Tibial nerve (tissue), 3 donors: ENCODE results near the gene NPPC.

Experiments
- CTCF ChIP-seq, 5 experiments: fragments of 200-600 bp in 3 of 5; fragments of 450-650 bp in 2 of 5; sonication (generic) in 3 of 5; IDR thresholded peaks; one replicate each; pipeline ENCODE4 v1.5.1; 2016 to 2019; ENCODE audit warnings: antibody characterized with exemption in 5 of 5, mild to moderate bottlenecking in 3 of 5, moderate library complexity in 2 of 5
- POLR2A ChIP-seq, 2 donors: fragments of 450-650 bp; IDR thresholded peaks; one replicate each; pipeline ENCODE4 v1.6.1; 2017; ENCODE audit warnings: antibody characterized with exemption in 2 of 2, mild to moderate bottlenecking in 2 of 2, moderate library complexity in 2 of 2

GRCh38 chr2:231905026-231905425, 21.2 kb downstream of the NPPC start:
- TF ChIP-seq POLR2A (IDR thresholded peaks at IDR 0.05) (no peak), CTCF (IDR thresholded peaks at IDR 0.05) (no peak)
